ENCODE results near the gene KCNH4. TPM values are rescaled to one million over a fixed set of nuclear protein-coding genes. Genes with fewer than 3 reads are reported as not detected.
"Not testable (repeated sequence)": the region's sequence is repeated elsewhere in the genome, so short reads cannot be mapped to it uniquely, and the experiment has no call there.

Gene KCNH4
- polyA plus RNA-seq, 12 donors, result 0.05 to 0.07 (median 0.07) TPM; not detected in 9

GRCh38 chr17:42197564-42198156 is 16.7 kb upstream of the KCNH4 start:
- no peak for DNase-seq

- peak; percentile 82 for DNase-seq
These were observed 13.3 kb upstream of the KCNH4 start, which contains the start of gene GHDC for GRCh38 chr17:42193969-42194899. Gene GHDC (minus strand): TSS chr17:42194494. CDS start chr17:42193581, 913 bp downstream.

GRCh38 chr17:42193216-42193968 is 12.4 kb upstream of the KCNH4 start:
- no peak for DNase-seq

GRCh38 chr17:42192189-42193126 is 11.5 kb upstream of the KCNH4 start:
- no peak for DNase-seq

GRCh38 chr17:42191275-42191608 is 10.3 kb upstream of the KCNH4 start:
- no peak for DNase-seq

GRCh38 chr17:42190491-42191274 is 9.7 kb upstream of the KCNH4 start:
- no peak for DNase-seq

- DNase-seq, result no peak
These were observed 8.7 kb upstream of the KCNH4 start for GRCh38 chr17:42189651-42189965.

- no peak for DNase-seq
These were observed 8.1 kb upstream of the KCNH4 start for GRCh38 chr17:42188749-42189650.

GRCh38 chr17:42187833-42188232 is 6.9 kb upstream of the KCNH4 start:
- DNase-seq, result no peak

GRCh38 chr17:42186191-42186590 is 5.2 kb upstream of the KCNH4 start:
- DNase-seq, result not testable (repeated sequence)

GRCh38 chr17:42185621-42185930 is 4.6 kb upstream of the KCNH4 start:
- no peak for DNase-seq

- no peak for DNase-seq
These were observed 4.0 kb upstream of the KCNH4 start, which contains the start of gene HCRT for GRCh38 chr17:42184713-42185620. Gene HCRT (minus strand): TSS chr17:42185452. CDS start chr17:42185365, 87 bp downstream.

- DNase-seq, result peak; percentile 74
These were observed 3.1 kb upstream of the KCNH4 start for GRCh38 chr17:42183741-42184711.

GRCh38 chr17:42182927-42183734 is 2.2 kb upstream of the KCNH4 start:
- DNase-seq, result no peak

GRCh38 chr17:42181851-42182207 is 887 bp upstream of the KCNH4 start:
- DNase-seq, result no peak

- no peak for DNase-seq
These were observed 476 bp downstream of the KCNH4 start for GRCh38 chr17:42180411-42180921.

Measured in muscle of arm (tissue), 12 donors.